HG03521 (cell line): ENCODE measurements around the gene SLC35B2.

Experiments
- ATAC-seq: cut with Tn5 transposase; IDR thresholded peaks from one replicate; pipeline ENCODE4 v1.9.1; 2021; ENCODE audit warnings: mild to moderate bottlenecking, moderate library complexity; ENCODE audit not compliant: unreplicated experiment

SLC35B2 gene

DNA sequence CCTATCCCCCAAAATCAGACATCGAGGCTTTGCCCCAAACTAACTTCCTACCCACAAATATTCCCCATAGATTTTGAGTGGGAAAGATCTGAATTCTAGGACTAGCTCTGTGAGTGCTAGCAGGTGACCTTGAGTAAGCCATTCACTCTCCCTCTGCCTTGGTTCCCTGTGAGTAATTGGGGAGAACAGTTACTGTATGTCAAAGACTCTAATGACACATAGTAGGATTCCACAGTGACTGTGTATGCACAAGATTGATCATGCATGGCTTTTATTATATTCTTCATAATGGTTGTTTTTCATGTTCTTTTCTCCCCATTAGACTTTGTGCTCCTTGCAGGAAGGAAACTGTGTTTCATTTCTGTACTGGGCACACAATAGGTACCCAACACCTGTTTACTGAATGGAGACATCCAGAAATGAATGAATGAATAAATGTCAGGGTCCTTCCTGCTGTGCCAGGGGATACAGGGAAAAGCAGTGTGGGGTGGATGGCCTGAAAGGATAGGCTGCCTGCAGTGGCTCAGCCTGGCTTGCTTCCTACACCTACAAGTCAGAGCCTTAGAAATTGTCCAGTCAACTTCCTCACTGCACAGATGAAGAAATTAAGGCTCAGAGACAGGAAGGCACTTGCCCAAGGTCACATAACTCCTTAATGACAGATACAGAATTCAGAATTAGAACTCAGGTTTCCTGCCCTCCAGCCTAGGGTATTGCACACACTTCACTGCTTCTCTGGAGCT is 12.0 kb upstream of the SLC35B2 start:
- no peak for ATAC-seq

DNA sequence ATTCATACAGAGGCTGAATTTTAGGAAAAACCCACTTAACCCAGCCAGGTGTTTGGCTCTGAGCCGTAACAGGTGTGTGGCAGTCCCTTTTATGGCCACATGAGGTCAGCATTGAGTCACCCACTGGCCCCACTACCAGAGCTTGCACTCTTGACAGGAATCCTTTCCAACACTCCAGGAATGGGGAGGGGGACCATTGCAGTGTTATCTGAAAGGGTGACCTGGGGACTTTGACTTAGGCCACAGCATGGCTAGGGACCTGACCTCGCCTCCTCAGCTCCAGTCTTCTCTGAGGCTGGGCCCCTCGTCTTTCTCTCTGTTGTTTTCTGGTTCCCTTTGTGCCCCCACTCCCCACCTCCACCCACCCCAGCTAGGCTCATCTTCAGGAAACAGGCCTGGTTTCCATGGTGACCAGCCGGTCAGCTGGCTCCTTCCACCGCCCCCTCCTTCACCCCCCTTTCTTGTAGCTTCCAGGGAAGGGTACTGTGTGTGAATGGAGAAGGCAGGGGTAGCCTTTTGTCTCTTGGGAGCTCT is 10.8 kb upstream of the SLC35B2 start:
- no peak for ATAC-seq

GRCh38 chr6:44267252-44267651 is 9.9 kb upstream of the SLC35B2 start:
- no peak for ATAC-seq

GRCh38 chr6:44266347-44266746 is 9.0 kb upstream of the SLC35B2 start:
- ATAC-seq, result no peak

DNA sequence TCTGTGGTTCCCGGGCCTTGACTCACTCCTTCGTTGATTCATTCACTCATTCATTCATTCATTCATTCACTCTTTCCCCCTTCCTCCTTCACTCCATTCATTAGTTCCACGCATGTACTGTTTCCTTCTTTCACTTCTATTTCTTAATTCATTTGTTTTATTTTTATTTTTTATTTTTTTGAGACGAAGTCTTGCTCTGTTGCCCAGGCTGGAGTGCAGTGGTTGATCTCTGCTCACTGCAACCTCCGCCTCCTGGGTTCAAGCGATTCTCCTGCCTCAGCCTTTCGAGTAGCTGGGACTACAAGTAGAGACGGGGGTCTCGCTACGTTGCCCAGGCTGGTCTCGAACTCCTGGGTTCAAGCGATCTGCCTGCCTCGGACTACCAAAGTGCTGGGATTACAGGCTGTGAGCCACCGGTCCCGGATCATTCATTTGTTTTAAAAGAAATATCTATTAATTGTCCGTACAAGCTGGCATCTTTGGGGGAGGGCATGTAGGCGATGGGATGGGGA is 8.4 kb upstream of the SLC35B2 start:
- no peak for ATAC-seq

DNA sequence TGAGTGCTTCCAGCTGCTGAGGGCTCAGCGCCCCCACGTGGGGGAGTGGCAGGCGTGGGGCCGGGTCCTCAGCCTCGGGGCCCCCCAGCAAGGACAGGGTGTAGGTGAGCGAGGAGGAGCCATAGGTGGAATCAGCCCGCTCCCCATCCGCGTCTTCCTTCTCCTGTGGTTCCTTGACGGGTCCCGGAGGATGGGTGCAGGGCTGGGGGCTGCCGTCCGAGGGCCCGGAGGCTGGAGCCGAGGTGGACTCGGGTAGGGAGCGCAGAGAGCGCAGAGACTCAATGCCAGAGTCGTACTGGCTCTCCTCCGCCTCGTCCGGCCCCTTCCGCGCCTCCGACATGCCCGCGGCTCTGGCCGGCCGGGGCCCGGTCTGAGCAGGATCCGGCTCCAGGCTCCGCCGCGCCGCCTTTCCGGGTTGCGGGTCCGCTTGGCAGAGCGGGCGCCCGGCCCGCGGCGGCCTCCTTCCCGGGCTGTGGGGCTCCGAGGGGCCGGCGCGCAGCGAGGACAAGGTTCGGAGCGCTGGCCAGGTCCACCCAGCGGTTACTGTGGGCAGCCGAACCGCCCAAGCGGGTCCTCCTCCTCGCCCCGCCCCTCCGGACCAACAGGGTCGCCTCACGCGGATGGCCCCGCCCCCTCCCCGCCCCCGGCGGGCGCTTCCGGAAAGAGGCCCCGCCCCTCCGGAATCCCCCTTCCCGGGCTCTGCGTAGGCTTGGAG is 7.8 kb upstream of the SLC35B2 start, which contains the start of gene NFKBIE:
Gene NFKBIE (minus strand): TSS at position 545 of the 715 bp plus-strand sequence. CDS start 205 bp downstream, at position 340.
- peak; percentile 39 for ATAC-seq

DNA sequence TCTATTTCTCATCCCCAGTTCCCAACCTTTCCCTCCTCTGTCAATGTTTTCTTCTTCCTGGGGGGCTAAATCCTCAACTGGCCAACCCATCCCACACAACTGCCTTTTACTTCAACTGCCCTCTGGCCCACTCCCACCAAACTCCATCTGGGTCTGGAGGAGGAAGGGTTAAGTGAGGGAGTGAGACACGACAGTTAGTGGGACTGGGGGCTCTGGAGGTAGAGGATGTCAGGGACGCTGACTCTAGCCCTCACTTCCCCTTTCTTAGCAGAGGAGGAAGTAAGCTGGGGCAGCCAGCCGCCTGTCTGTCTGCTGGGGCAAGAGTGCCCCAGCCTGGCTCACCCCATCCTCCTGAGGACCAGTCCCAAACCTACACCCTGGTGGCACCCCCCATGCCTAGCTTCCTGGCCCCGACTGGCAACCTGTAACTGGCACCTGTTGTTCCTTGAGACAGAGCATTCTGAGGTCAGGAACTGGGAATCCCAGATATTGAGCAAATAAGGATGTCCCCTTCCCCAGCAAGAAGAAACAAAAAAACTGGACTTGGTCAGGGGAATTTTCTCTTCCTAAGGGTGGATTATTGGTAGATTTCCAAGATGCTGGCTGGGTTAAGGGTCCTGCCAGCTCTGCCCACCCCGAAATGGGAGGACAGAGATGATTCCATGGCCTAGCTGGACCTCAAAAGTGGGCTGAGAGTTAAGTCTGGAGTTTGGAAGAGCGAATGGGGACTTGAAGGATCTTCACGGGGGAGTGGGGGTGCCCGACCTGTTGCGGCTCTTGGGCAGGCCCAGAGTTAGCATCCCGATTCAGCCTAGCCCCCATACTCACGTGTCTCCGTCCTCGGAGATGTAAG is 7.1 kb upstream of the SLC35B2 start:
- peak; percentile 31 for ATAC-seq

GRCh38 chr6:44263354-44264100 is 6.2 kb upstream of the SLC35B2 start:
- ATAC-seq, result no peak

DNA sequence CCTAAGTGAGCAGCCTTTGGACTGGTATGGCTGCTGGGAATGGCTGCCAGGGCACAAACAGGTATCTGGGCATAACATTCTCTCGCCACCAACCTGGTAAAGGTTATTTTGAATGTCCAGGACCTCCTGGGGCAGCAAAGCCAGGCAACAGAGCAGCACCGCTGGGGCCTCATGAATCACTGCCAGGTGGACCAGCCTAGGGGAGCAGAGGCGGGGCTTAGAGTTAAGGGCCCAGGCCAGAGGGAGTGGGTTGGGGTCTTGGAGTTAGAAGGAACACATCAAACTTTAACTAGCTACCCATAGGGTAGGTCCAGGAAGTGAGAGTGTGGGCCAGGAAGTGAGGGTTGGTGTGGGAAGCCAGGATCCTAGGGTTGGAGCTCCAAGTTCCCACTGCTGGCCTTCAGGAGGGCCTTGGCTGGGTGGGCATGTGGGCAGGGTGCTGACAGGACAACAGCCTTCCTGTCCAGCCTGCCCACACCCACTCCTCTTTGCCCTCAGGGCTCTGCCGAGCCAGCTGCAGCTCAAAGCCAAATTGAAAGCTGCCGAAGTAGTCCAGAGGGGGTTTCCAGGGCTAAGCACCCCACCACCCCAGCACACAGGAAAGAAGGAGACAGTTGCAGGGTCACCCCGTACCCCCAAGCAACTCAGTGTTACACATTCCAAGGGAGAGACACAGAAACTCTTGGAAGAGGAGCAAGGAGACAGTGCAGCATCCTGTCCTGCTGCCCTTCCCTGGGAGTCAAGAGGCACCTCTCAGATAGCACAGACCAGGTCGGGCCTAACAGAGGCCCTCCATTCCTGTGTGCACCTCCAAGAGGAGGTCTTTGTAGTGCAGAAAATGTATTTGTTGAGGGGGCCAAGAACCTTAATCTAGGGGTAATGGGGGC is 5.4 kb upstream of the SLC35B2 start:
- no peak for ATAC-seq

DNA sequence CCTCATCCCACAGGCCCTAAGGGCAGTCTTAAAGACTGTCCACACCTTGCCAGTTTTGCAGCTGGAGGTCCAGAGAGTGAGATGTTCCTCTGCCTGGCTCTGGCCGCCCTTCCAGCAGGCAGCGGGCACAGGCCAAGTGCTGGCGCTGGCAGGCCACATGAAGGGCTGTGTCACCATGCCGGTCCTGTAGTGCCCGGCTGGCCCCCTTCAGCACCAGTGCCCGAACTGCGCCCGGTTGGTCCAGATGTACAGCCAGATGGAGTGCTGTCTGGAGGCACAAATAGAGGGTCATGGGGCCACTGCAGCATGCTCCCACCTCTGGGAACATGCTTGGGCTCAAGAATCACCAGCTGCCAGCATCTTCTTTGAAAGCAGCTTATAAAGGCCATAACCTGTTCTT is 4.3 kb upstream of the SLC35B2 start:
- ATAC-seq, result no peak

GRCh38 chr6:44260451-44261297 is 3.3 kb upstream of the SLC35B2 start:
- no peak for ATAC-seq

DNA sequence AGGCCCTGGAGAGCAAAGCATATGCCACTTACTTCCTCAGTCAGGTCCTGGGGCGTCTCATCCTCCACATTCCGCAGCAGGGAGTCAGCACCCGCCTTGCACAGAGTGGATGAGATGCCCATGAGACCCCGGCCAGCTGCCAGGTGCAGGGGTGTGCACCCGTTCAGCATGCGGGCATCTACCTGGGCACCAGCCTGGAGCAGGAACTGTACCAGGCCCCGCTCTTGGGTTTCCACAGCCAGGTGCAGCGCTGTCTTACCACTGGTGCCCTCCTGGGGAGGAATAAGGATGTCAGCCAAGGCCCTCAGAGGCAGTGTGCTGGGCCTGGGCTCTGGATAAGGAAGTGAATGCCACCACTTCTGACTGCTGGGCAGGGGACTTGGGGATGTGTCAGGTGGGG is 2.7 kb upstream of the SLC35B2 start:
- ATAC-seq, result no peak

DNA sequence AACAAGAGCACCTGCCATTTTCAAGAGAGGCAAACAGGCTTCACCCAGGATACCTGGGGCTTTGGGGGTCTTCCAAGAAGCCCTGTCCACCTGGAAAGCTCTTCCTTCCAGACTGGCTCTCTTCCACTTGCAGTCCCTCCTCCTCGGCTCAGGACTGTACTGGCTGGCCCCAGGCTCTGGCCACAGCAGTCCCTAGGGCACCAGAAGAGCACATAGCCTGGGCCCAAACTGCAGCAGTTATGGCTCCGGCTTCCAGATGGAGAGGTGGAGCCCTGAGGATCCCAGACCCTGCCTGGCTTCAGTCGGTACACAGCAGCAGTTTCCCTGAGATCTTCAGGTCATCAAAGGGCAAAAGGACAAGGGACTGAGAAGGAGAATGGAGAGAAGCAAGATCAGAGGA is 1.6 kb upstream of the SLC35B2 start:
- ATAC-seq, result no peak

DNA sequence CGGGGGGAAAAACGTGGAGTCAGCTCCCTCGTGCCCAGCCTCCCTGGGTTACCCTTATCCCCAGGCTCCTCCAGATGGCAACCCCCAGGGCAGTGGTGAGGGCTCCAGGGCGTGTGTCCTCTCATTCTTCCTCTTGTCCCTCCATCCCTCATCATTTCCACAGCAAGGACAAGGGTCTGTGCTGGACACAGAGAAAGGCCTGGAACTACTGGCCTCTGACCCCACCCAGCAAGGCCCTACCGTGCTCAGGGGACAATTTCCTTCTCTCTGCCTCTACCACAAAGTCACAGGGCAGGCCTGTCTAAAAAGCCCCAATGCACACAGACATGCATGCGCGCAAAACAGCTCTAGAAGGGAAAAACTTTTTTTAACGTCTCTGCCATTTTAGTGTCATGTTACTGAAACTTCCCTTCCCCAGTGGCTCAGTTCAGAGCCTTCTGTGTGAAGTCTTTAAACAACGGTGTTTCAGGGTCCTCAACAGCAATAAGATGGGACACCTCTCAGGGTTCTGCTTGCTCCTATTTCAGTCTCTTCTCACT is 1.1 kb upstream of the SLC35B2 start:
- no peak for ATAC-seq

- ATAC-seq, result no peak
These were observed 511 bp upstream of the SLC35B2 start for GRCh38 chr6:44257753-44258324.

DNA sequence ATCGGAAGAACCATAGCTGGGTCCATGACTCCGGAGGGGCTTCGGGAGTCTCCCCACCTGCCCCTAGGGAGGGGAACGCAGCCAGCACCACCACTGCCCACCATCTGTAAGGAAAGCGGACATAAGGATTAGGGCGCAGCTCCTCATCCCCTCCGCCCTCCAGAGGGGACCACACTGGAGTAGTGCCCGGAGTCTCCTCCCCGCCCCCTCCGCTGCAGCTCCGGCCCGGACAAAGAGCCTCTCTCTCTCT is 628 bp downstream of the SLC35B2 start:
- ATAC-seq, result no peak

- no peak for ATAC-seq
These were observed 1.2 kb downstream of the SLC35B2 start for GRCh38 chr6:44255871-44256774.
